ENCODE measurements around the gene SUPV3L1. TPM values are rescaled to one million over a fixed set of nuclear protein-coding genes. Genes with fewer than 3 reads are reported as not detected.
A peak's percentile ranks its signal among the peaks of the same experiment; 100 is the strongest.

SUPV3L1 gene
- polyA plus RNA-seq, 1 donor from 2014 or later, result 33.3 TPM

GRCh38 chr10:69179089-69179742, 818 bp upstream of the SUPV3L1 start:
- H3K9ac ChIP-seq (ENCODE audit: low read length), result peak overlapping the region; percentile 83
- no peaks in the 10 kb centered on the region for H3F3A ChIP-seq (ENCODE audit: insufficient read depth, low read length, poor library complexity, severe bottlenecking)
- H3K4me2 ChIP-seq (ENCODE audit: low read length), result peak overlapping the region; percentile 66
- no peaks in the 10 kb centered on the region for H3K36me3 ChIP-seq (ENCODE audit: insufficient read depth, low read length)
- peak overlapping the region; percentile 75 for H3K4me3 ChIP-seq (ENCODE audit: low read length)
- no peaks in the 10 kb centered on the region for H3K27me3 ChIP-seq (ENCODE audit: insufficient read depth, low read depth, low read length)
- H4K20me1 ChIP-seq (ENCODE audit: insufficient read depth), result no peaks in the 10 kb centered on the region
- TF ChIP-seq EP300 (conservative IDR thresholded peaks at IDR 0.05; ENCODE audit: poor library complexity, severe bottlenecking), result no peak
- no peak for TF ChIP-seq TAF1 (IDR thresholded peaks at IDR 0.05; ENCODE audit: low read depth)
- TF ChIP-seq EZH2 (IDR thresholded peaks at IDR 0.05; ENCODE audit: borderline replicate concordance, insufficient read depth, low read length, poor library complexity, severe bottlenecking), result no peak
- no peak for TF ChIP-seq POLR2AphosphoS5 (IDR thresholded peaks at IDR 0.05)
- no peak for TF ChIP-seq REST (IDR thresholded peaks at IDR 0.05; ENCODE audit: borderline replicate concordance)
- no peak for TF ChIP-seq MXI1 (conservative IDR thresholded peaks at IDR 0.05; ENCODE audit: poor library complexity, severe bottlenecking)
- no peak for TF ChIP-seq CTCF (IDR thresholded peaks at IDR 0.05; ENCODE audit: poor library complexity, severe bottlenecking)
- no peak for TF ChIP-seq RAD21 (conservative IDR thresholded peaks at IDR 0.05)
- TF ChIP-seq SMC3 (conservative IDR thresholded peaks at IDR 0.05; ENCODE audit: poor library complexity), result no peak
- H3K9me2 ChIP-seq (ENCODE audit: insufficient read depth, low read length), result no peaks in the 10 kb centered on the region
- no peaks in the 10 kb centered on the region for H3K9me3 ChIP-seq (ENCODE audit: low read length)
- peak overlapping the region; percentile 75 for H2AFZ ChIP-seq (ENCODE audit: low read depth, low read length)
- no peak overlapping the region for H3K27ac ChIP-seq (ENCODE audit: low read length)
- H3K79me2 ChIP-seq (replicated peaks; ENCODE audit: insufficient read depth, low read length), result peaks cover 32% of the 10 kb centered on the region

- Histone ChIP-seq H3K9me3 (ENCODE audit: low read length) (no peaks in the 10 kb centered on the region), H3K4me3 (ENCODE audit: low read length) (peak overlapping the region; percentile 75), H3K27ac (ENCODE audit: low read length) (peak overlapping the region; percentile 75), H3K9ac (ENCODE audit: low read length) (peak overlapping the region; percentile 83), H3K36me3 (ENCODE audit: insufficient read depth, low read length) (no peaks in the 10 kb centered on the region), H3K27me3 (ENCODE audit: insufficient read depth, low read depth, low read length) (no peaks in the 10 kb centered on the region), H4K20me1 (ENCODE audit: insufficient read depth) (no peaks in the 10 kb centered on the region), H3K79me2 (replicated peaks; ENCODE audit: insufficient read depth, low read length) (peaks cover 32% of the 10 kb centered on the region), H3F3A (ENCODE audit: insufficient read depth, low read length, poor library complexity, severe bottlenecking) (no peaks in the 10 kb centered on the region), H3K4me2 (ENCODE audit: low read length) (peak overlapping the region; percentile 93), H3K9me2 (ENCODE audit: insufficient read depth, low read length) (no peaks in the 10 kb centered on the region), H2AFZ (ENCODE audit: low read depth, low read length) (peak overlapping the region; percentile 75)
- TF ChIP-seq CTCF (IDR thresholded peaks at IDR 0.05; ENCODE audit: poor library complexity, severe bottlenecking), result no peak
- peak; percentile 9 for TF ChIP-seq REST (IDR thresholded peaks at IDR 0.05; ENCODE audit: borderline replicate concordance)
Observed at GRCh38 chr10:69180525-69181204, 631 bp downstream of the SUPV3L1 start.
